HepG2 (cell line): Measurements from ENCODE around the gene FOXR2. TPM values are rescaled to one million over a fixed set of nuclear protein-coding genes. Genes with fewer than 3 reads are reported as not detected.

ENCODE experiments used
- ATAC-seq: fragments of 200-7000 bp; cut with Tn5 transposase; 3 replicates; pipeline ENCODE4 v1.9.1; 2020; ENCODE audit warnings: mild to moderate bottlenecking, moderate library complexity
- BruUV-seq: library from RNA; stranded (reverse); fragments of 400-500 nt; replicated peaks from 2 replicates; lab custom pipeline; 2021; lab: Mats Ljungman, UMichigan
- CTCF ChIA-PET: fragments of 300-600 bp; formaldehyde crosslinking; extraction: SDS; loops from one replicate; lab custom pipeline; 2021; ENCODE audit warnings: low total read pairs, inconsistent platforms, low intra/inter-chr PET ratio; lab: Yijun Ruan, JAX
- POLR2A ChIA-PET: fragments of 350-600 bp; sonication (Branson Sonifier 250); formaldehyde crosslinking; loops from one replicate; lab custom pipeline; 2020; ENCODE audit warnings: antibody characterized with exemption, inconsistent platforms; lab: Yijun Ruan, JAX
- DNase-seq: peaks from one replicate; pipeline ENCODE4 v3.0.0-alpha.2; 2015; ENCODE audit warnings: low spot score
- FAIRE-seq: peaks from 3 replicates; lab custom pipeline; 2011; peaks lifted over from hg19 to GRCh38; lab: Jason Lieb, UNC
- H2AFZ ChIP-seq: one replicate; pipeline ENCODE4 v1.6.1; 2011; ENCODE audit warnings: low read length, inconsistent platforms
- H3K27ac ChIP-seq: fragments of 300-600 bp; 3 replicates; pipeline ENCODE4 v1.8.0; 2011; ENCODE audit warnings: mixed run types, mild to moderate bottlenecking, mixed read lengths, low read length, inconsistent platforms; ENCODE audit not compliant: insufficient read depth; ENCODE audit errors: extremely low read length
- H3K27me3 ChIP-seq, 2 experiments: fragments of 200-600 bp in 1 of 2; 2 replicates in 1 of 2; 3 replicates in 1 of 2; pipeline versions ENCODE4 v1.6.0 to v1.8.0; 2011; ENCODE audit warnings: low read length in 2 of 2, mild to moderate bottlenecking in 2 of 2, moderate library complexity in 2 of 2, inconsistent platforms in 1 of 2; ENCODE audit not compliant: insufficient read depth in 2 of 2, control insufficient read depth in 1 of 2
- H3K36me3 ChIP-seq, 2 experiments: fragments of 200-600 bp in 1 of 2; replicated peaks in 1 of 2; 2 replicates in 1 of 2; 3 replicates in 1 of 2; pipeline versions ENCODE4 v1.5.1 to v1.8.0; 2011; ENCODE audit warnings: low read length in 2 of 2, inconsistent platforms in 1 of 2; ENCODE audit not compliant: insufficient read depth in 2 of 2, control insufficient read depth in 1 of 2
- H3K4me1 ChIP-seq: 2 replicates; pipeline ENCODE4 v1.5.1; 2012; ENCODE audit warnings: low read length, inconsistent platforms; ENCODE audit not compliant: insufficient read depth
- H3K4me2 ChIP-seq: 2 replicates; pipeline ENCODE4 v1.6.0; 2011; ENCODE audit warnings: low read depth, low read length, inconsistent platforms
- H3K4me3 ChIP-seq, 3 experiments: fragments of 200-600 bp in 1 of 3; sonication (generic), shearing (Covaris generic) in 1 of 3; replicated peaks in 1 of 3; 2 replicates each; pipeline ENCODE4 v1.5.1; 2011 to 2016; ENCODE audit warnings: low read length in 3 of 3, inconsistent platforms in 2 of 3, low read depth in 2 of 3, mild to moderate bottlenecking in 2 of 3, control low read depth in 1 of 3, mixed read lengths in 1 of 3; ENCODE audit not compliant: insufficient read depth in 1 of 3
- H3K79me2 ChIP-seq: one replicate; pipeline ENCODE4 v1.6.1; 2011; ENCODE audit warnings: low read length, inconsistent platforms; ENCODE audit not compliant: insufficient read depth
- H3K9ac ChIP-seq: 2 replicates; pipeline ENCODE4 v1.6.0; 2011; ENCODE audit warnings: mild to moderate bottlenecking, low read depth, low read length, inconsistent platforms; ENCODE audit not compliant: insufficient read depth
- H3K9me3 ChIP-seq: 2 replicates; pipeline ENCODE4 v1.5.1; 2012; ENCODE audit warnings: mild to moderate bottlenecking, low read length
- H4K20me1 ChIP-seq: 2 replicates; pipeline ENCODE4 v1.6.0; 2011; ENCODE audit warnings: inconsistent platforms, mild to moderate bottlenecking, low read length, moderate library complexity; ENCODE audit not compliant: insufficient read depth
- ARID2 ChIP-seq: sonication (generic); formaldehyde crosslinking; IDR thresholded peaks from 2 replicates; pipeline ENCODE4 v1.8.1; 2022; ENCODE audit warnings: mild to moderate bottlenecking, missing genetic modification reagents, borderline replicate concordance
- GPN1 ChIP-seq: sonication (generic); formaldehyde crosslinking; IDR thresholded peaks from 2 replicates; pipeline ENCODE4 v1.5.1; 2020; ENCODE audit warnings: missing genetic modification reagents, borderline replicate concordance
- MAFF ChIP-seq: IDR thresholded peaks from 2 replicates; pipeline ENCODE4 v1.6.1; 2011; ENCODE audit warnings: low read depth, low read length, improper control_type of control experiment
- REXO4 ChIP-seq: sonication (generic); formaldehyde crosslinking; IDR thresholded peaks from 2 replicates; pipeline ENCODE4 v1.8.0; 2022; ENCODE audit warnings: missing genetic modification reagents, mild to moderate bottlenecking, borderline replicate concordance
- SYNCRIP ChIP-seq: fragments of 200-400 bp; formaldehyde crosslinking; IDR thresholded peaks from 2 replicates; pipeline ENCODE4 v1.6.1; 2018; ENCODE audit warnings: mild to moderate bottlenecking, low read depth, low read length; ENCODE audit not compliant: insufficient read depth
- ZNF225 ChIP-seq: sonication (generic); formaldehyde crosslinking; IDR thresholded peaks from 2 replicates; pipeline ENCODE4 v1.4.0; 2020; ENCODE audit warnings: mild to moderate bottlenecking, missing genetic modification reagents
- ZNF280D ChIP-seq: sonication (generic); formaldehyde crosslinking; IDR thresholded peaks from 2 replicates; pipeline ENCODE4 v1.5.1; 2020; ENCODE audit warnings: mild to moderate bottlenecking, missing genetic modification reagents
- ZNF350 ChIP-seq: sonication (generic); formaldehyde crosslinking; IDR thresholded peaks from 2 replicates; pipeline ENCODE4 v1.4.0; 2020; ENCODE audit warnings: mild to moderate bottlenecking, low read depth, missing genetic modification reagents, borderline replicate concordance
- ZNF460 ChIP-seq: sonication (generic); formaldehyde crosslinking; IDR thresholded peaks from 2 replicates; pipeline ENCODE4 v1.5.1; 2020; ENCODE audit warnings: missing genetic modification reagents, mild to moderate bottlenecking, borderline replicate concordance
- ZNF709 ChIP-seq: sonication (generic); formaldehyde crosslinking; IDR thresholded peaks from 2 replicates; pipeline ENCODE4 v1.5.0; 2020; ENCODE audit warnings: mild to moderate bottlenecking, missing genetic modification reagents
- ZNF782 ChIP-seq: sonication (generic); formaldehyde crosslinking; IDR thresholded peaks from 2 replicates; pipeline ENCODE4 v1.4.0; 2020; ENCODE audit warnings: missing genetic modification reagents, mild to moderate bottlenecking, borderline replicate concordance
- ZNF891 ChIP-seq: sonication (generic); formaldehyde crosslinking; IDR thresholded peaks from 2 replicates; pipeline ENCODE4 v1.5.0; 2020; ENCODE audit warnings: mild to moderate bottlenecking, missing genetic modification reagents
- WGBS: methylation state at CpG from one replicate; pipeline ENCODE4 v1.1.6; 2017; ENCODE audit warnings: low lambda C conversion rate; 5-methylcytosine and 5-hydroxymethylcytosine counted together
- in situ Hi-C: cut with HindIII; loops from 2 replicates; pipeline ENCODE4 v1.10.0; 2017; ENCODE audit warnings: low pct_unique_long_range_greater_than_20kb; ENCODE audit not compliant: extremely low pct_ligation_motif_present
- intact Hi-C: fragments of 100-400 bp; cut with micrococcal nuclease; formaldehyde crosslinking; loops from one replicate; pipeline ENCODE4 v1.10.0; 2022; ENCODE audit not compliant: unreplicated experiment
- polyA plus RNA-seq, 8 experiments: library from polyadenylated mRNA; depleted of rRNA in 3 of 8; stranded (reverse) in 7 of 8; unstranded in 1 of 8; fragments of >200 nt; fragmentation: Illumina TruSeq in 4 of 8; extraction: Trizol in 4 of 8; gene quantifications; 2 replicates each; pipeline versions ENCODE4 v1.2.1 to v1.2.3, GENCODE V29; 2011 to 2016; ENCODE audit warnings: low read depth in 4 of 8, missing spikeins in 1 of 8, mixed read lengths in 1 of 8; ENCODE audit not compliant: insufficient read depth in 1 of 8
- total RNA-seq, 5 experiments: library from RNA; depleted of rRNA; stranded (reverse); fragments of >200 nt; fragmentation: Illumina TruSeq; extraction: Trizol; gene quantifications; 2 replicates each; pipeline ENCODE4 v1.2.3, GENCODE V29; 2016; ENCODE audit warnings: low read depth in 1 of 5
- TF ChIP-seq, protein P1 (sequence below): IDR thresholded peaks from 2 replicates; pipeline ENCODE4 v1.6.1; 2016; ENCODE audit warnings: mild to moderate bottlenecking, missing biosample characterization, missing genetic modification reagents
- TF ChIP-seq, protein P2 (sequence below): sonication (generic); formaldehyde crosslinking; IDR thresholded peaks from 2 replicates; pipeline ENCODE4 v1.8.0; 2022; ENCODE audit warnings: mild to moderate bottlenecking, missing genetic modification reagents; ENCODE audit not compliant: insufficient replicate concordance
- TF ChIP-seq, protein P3 (sequence below): sonication (generic); formaldehyde crosslinking; IDR thresholded peaks from 2 replicates; pipeline ENCODE4 v1.9.0; 2022; ENCODE audit warnings: low read depth, missing genetic modification reagents
- TF ChIP-seq, protein P4 (sequence below): sonication (generic); formaldehyde crosslinking; IDR thresholded peaks from 2 replicates; pipeline ENCODE4 v1.4.0; 2020; ENCODE audit warnings: missing genetic modification reagents; ENCODE audit errors: not compliant biosample characterization

Gene FOXR2
- total and polyA plus RNA-seq, 2 of the 13 experiments (the other 11 are each of a cell fraction or from before 2014, with no cell fraction given) = not detected

DNA sequence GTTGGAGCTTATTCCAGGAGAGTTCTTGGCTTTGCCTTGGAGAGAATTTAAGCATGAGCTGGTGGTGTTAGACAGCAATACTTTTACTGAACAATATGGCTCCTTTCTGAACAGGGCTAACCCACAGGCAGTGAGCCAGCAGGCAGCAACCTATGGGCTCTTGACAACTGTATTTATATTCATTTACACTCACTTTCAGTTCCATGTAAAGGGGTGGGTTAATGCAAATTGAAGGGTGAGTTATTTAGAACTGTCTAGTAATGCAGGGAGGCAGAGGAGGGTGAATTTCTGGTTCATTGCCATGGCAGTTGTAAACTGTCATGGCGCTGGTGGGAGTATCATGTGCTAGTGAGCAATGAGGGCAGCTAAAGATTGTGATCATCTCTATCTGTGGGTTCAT lies 15.7 kb downstream of the FOXR2 start (continued):
- no peak for TF ChIP-seq ZNF280D (CRISPR knock-in tag)
- TF ChIP-seq REXO4 (CRISPR knock-in tag) = no peak
- TF ChIP-seq, protein P1, sequence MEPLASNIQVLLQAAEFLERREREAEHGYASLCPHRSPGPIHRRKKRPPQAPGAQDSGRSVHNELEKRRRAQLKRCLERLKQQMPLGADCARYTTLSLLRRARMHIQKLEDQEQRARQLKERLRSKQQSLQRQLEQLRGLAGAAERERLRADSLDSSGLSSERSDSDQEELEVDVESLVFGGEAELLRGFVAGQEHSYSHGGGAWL (CRISPR knock-in tag) = no peak

- no TSS peak for BruUV-seq
- intact Hi-C loops = no loop called here
- H3K4me3 ChIP-seq = no peak overlapping the region
- ATAC-seq (no peak), DNase-seq (no peak), FAIRE-seq (no peak)
- in situ Hi-C loops = no loop called here
- H3K4me2 ChIP-seq = no peak overlapping the region
- no peaks in the 10 kb centered on the region for H3K4me1 ChIP-seq
- H4K20me1 ChIP-seq = no peaks in the 10 kb centered on the region
- H3K27me3 ChIP-seq = no peaks in the 10 kb centered on the region
- ChIA-PET POLR2A (no interaction called here), CTCF (no interaction called here)
- H3K9me3 ChIP-seq = no peaks in the 10 kb centered on the region
- H3K9ac ChIP-seq = no peak overlapping the region
- H3K27ac ChIP-seq = no peak overlapping the region
- H2AFZ ChIP-seq = no peak overlapping the region
- no peaks in the 10 kb centered on the region for H3K36me3 ChIP-seq
- H3K79me2 ChIP-seq = no peaks in the 10 kb centered on the region
- 3% methylated on average over 4 of the region's 4 CpGs for WGBS
- TF ChIP-seq ZNF891 (no peak), ZNF782 (CRISPR knock-in tag) (no peak), ARID2 (CRISPR knock-in tag) (no peak), ZNF225 (CRISPR knock-in tag) (no peak), GPN1 (CRISPR knock-in tag) (no peak), ZNF350 (no peak), ZNF709 (CRISPR knock-in tag) (no peak), SYNCRIP (no peak), ZNF460 (CRISPR knock-in tag) (no peak), MAFF (no peak)
- TF ChIP-seq, protein P2, sequence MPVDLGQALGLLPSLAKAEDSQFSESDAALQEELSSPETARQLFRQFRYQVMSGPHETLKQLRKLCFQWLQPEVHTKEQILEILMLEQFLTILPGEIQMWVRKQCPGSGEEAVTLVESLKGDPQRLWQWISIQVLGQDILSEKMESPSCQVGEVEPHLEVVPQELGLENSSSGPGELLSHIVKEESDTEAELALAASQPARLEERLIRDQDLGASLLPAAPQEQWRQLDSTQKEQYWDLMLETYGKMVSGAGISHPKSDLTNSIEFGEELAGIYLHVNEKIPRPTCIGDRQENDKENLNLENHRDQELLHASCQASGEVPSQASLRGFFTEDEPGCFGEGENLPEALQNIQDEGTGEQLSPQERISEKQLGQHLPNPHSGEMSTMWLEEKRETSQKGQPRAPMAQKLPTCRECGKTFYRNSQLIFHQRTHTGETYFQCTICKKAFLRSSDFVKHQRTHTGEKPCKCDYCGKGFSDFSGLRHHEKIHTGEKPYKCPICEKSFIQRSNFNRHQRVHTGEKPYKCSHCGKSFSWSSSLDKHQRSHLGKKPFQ (CRISPR knock-in tag) = no peak
- TF ChIP-seq, protein P3, sequence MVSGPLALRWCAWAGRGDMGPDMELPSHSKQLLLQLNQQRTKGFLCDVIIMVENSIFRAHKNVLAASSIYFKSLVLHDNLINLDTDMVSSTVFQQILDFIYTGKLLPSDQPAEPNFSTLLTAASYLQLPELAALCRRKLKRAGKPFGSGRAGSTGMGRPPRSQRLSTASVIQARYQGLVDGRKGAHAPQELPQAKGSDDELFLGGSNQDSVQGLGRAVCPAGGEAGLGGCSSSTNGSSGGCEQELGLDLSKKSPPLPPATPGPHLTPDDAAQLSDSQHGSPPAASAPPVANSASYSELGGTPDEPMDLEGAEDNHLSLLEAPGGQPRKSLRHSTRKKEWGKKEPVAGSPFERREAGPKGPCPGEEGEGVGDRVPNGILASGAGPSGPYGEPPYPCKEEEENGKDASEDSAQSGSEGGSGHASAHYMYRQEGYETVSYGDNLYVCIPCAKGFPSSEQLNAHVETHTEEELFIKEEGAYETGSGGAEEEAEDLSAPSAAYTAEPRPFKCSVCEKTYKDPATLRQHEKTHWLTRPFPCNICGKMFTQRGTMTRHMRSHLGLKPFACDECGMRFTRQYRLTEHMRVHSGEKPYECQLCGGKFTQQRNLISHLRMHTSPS (CRISPR knock-in tag) = no peak
- TF ChIP-seq, protein P4, sequence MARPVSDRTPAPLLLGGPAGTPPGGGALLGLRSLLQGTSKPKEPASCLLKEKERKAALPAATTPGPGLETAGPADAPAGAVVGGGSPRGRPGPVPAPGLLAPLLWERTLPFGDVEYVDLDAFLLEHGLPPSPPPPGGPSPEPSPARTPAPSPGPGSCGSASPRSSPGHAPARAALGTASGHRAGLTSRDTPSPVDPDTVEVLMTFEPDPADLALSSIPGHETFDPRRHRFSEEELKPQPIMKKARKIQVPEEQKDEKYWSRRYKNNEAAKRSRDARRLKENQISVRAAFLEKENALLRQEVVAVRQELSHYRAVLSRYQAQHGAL = no peak
Measured at GRCh38 chrX:55640854-55641253, 17.7 kb downstream of the FOXR2 start.
